Measurements from ENCODE around the gene PCDHAC1. TPM values are rescaled to one million over a fixed set of nuclear protein-coding genes. Genes with fewer than 3 reads are reported as not detected.

The PCDHAC1 gene
- total and polyA plus RNA-seq, 4 donors = 0.41 to 10.0 (median 0.95) TPM

GRCh38 chr5:140946578-140946977, 20.5 kb downstream of the PCDHAC1 start:
- Histone ChIP-seq H3K36me3 (ENCODE audit: control insufficient read depth in 4 of 4, insufficient read depth in 4 of 4, low read length in 4 of 4) (no peaks in the 10 kb centered on the region), H3K9me3 (ENCODE audit: control insufficient read depth in 4 of 4, insufficient read depth in 3 of 4, low read length in 3 of 4) (peaks cover 0 to 3% (median 1%) of the 10 kb centered on the region in 4 donors), H3K4me1 (ENCODE audit: control insufficient read depth in 5 of 5, insufficient read depth in 5 of 5, low read length in 5 of 5) (no peaks in the 10 kb centered on the region), H3K4me3 (no peak overlapping the region), H3K27ac (ENCODE audit: low read depth in 1 of 2, low read length in 1 of 2) (no peak overlapping the region), H3K9ac (ENCODE audit: insufficient read depth in 1 of 2, low read length in 2 of 2) (no peak overlapping the region), H3K27me3 (ENCODE audit: control insufficient read depth in 3 of 3, insufficient read depth in 3 of 3, low read length in 2 of 3) (no peaks in the 10 kb centered on the region)
- no peak for DNase-seq
- WGBS, 2 donors = 35 to 75% methylated on average over 2 of the region's 2 CpGs
- no peak for TF ChIP-seq CTCF (IDR thresholded peaks at IDR 0.05; ENCODE audit: control extremely low read depth, extremely low read depth)
- no peak for ATAC-seq (ENCODE audit: insufficient read depth, low FRiP score)

- Histone ChIP-seq H3K4me3 (no peak overlapping the region), H3K27me3 (ENCODE audit: control insufficient read depth in 3 of 3, insufficient read depth in 3 of 3, low read length in 2 of 3) (no peaks in the 10 kb centered on the region), H3K4me1 (ENCODE audit: control insufficient read depth in 5 of 5, insufficient read depth in 5 of 5, low read length in 5 of 5) (no peaks in the 10 kb centered on the region), H3K9me3 (ENCODE audit: control insufficient read depth in 4 of 4, insufficient read depth in 3 of 4, low read length in 3 of 4) (peaks cover 0 to 3% (median 0%) of the 10 kb centered on the region in 4 donors), H3K36me3 (ENCODE audit: control insufficient read depth in 4 of 4, insufficient read depth in 4 of 4, low read length in 4 of 4) (no peaks in the 10 kb centered on the region), H3K9ac (ENCODE audit: insufficient read depth in 1 of 2, low read length in 2 of 2) (no peak overlapping the region), H3K27ac (ENCODE audit: low read depth in 1 of 2, low read length in 1 of 2) (no peak overlapping the region)
- WGBS, 2 donors = 81 to 89% methylated on average over 6 of the region's 6 CpGs
- DNase-seq = no peak
- TF ChIP-seq CTCF (IDR thresholded peaks at IDR 0.05; ENCODE audit: control extremely low read depth, extremely low read depth) = no peak
- no peak for ATAC-seq (ENCODE audit: insufficient read depth, low FRiP score)
Observed at GRCh38 chr5:140951636-140952035, 25.5 kb downstream of the PCDHAC1 start.

GRCh38 chr5:140953234-140953633, 27.1 kb downstream of the PCDHAC1 start:
- Histone ChIP-seq H3K27ac (ENCODE audit: low read depth in 1 of 2, low read length in 1 of 2) (no peak overlapping the region), H3K9me3 (ENCODE audit: control insufficient read depth in 4 of 4, insufficient read depth in 3 of 4, low read length in 3 of 4) (peaks cover 0 to 3% (median 0%) of the 10 kb centered on the region in 4 donors), H3K36me3 (ENCODE audit: control insufficient read depth in 4 of 4, insufficient read depth in 4 of 4, low read length in 4 of 4) (no peaks in the 10 kb centered on the region), H3K9ac (ENCODE audit: insufficient read depth in 1 of 2, low read length in 2 of 2) (no peak overlapping the region), H3K4me1 (ENCODE audit: control insufficient read depth in 5 of 5, insufficient read depth in 5 of 5, low read length in 5 of 5) (no peaks in the 10 kb centered on the region), H3K4me3 (no peak overlapping the region), H3K27me3 (ENCODE audit: control insufficient read depth in 3 of 3, insufficient read depth in 3 of 3, low read length in 2 of 3) (no peaks in the 10 kb centered on the region)
- DNase-seq = peak in 1 of 3 donors; percentile 71
- WGBS, 2 donors = 34 to 57% methylated on average over 2 of the region's 2 CpGs
- no peak for TF ChIP-seq CTCF (IDR thresholded peaks at IDR 0.05; ENCODE audit: control extremely low read depth, extremely low read depth)
- ATAC-seq (ENCODE audit: insufficient read depth, low FRiP score) = no peak

GRCh38 chr5:140962190-140962589, 36.1 kb downstream of the PCDHAC1 start:
- no peak overlapping the region for H3K4me3 ChIP-seq
- WGBS, 2 donors = 94 to 98% methylated on average over 1 of the region's 1 CpG
- peaks cover 0 to 1% (median 0%) of the 10 kb centered on the region in 4 donors for H3K9me3 ChIP-seq (ENCODE audit: control insufficient read depth in 4 of 4, insufficient read depth in 3 of 4, low read length in 3 of 4)
- H3K36me3 ChIP-seq (ENCODE audit: control insufficient read depth in 4 of 4, insufficient read depth in 4 of 4, low read length in 4 of 4) = no peaks in the 10 kb centered on the region
- H3K27me3 ChIP-seq (ENCODE audit: control insufficient read depth in 3 of 3, insufficient read depth in 3 of 3, low read length in 2 of 3) = peaks cover 0 to 26% (median 12%) of the 10 kb centered on the region in 3 donors
- no peak overlapping the region for H3K27ac ChIP-seq (ENCODE audit: low read depth in 1 of 2, low read length in 1 of 2)
- H3K9ac ChIP-seq (ENCODE audit: insufficient read depth in 1 of 2, low read length in 2 of 2) = no peak overlapping the region
- ATAC-seq (ENCODE audit: insufficient read depth, low FRiP score) (no peak), DNase-seq (no peak)
- H3K4me1 ChIP-seq (ENCODE audit: control insufficient read depth in 5 of 5, insufficient read depth in 5 of 5, low read length in 5 of 5) = peaks cover 0 to 15% (median 8%) of the 10 kb centered on the region in 5 donors
- TF ChIP-seq CTCF (IDR thresholded peaks at IDR 0.05; ENCODE audit: control extremely low read depth, extremely low read depth) = no peak
